ENCODE measurements around the gene APOBEC3G. TPM values are rescaled to one million over a fixed set of nuclear protein-coding genes. Genes with fewer than 3 reads are reported as not detected.
A peak's percentile ranks its signal among the peaks of the same experiment; 100 is the strongest.

Gene APOBEC3G
- total RNA-seq, 5 donors from 2014 or later (not counting 1 experiment from before 2014, with no cell fraction given) = 29.7 to 71.3 (median 62.7) TPM

DNA sequence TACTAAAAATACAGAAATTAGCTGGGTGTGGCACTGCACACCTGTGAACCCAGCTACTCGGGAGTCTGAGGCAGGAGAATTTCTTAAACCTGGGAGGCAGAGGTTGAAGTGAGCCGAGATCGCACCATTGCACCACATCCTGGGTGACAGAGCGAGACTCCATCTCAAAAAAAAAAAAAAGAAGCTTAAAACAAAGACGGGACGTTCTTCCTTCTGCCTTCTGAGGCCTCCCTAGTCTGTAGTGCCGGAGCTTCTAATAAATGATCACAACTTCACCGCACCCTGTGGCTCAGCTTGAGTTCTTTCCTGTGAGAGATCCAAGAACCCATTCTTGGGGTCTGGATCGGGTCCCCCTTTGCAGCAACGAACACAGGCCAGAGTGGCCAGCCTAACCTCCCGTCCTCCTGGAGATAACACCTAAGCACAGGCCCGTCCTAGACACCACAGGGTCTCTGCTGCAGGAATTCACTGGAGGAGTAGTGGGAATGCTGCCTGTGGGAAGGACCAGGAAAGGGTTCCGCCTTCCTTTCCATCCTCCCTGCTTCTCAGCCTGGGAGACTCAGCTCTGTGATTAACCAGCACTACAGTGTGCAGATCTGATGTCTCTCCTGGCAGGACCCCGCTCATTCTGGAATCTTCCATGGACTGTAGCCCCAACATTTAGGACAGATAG is 17.8 kb downstream of the APOBEC3G start:
- no peaks in the 10 kb centered on the region for H3K27me3 Mint-ChIP-seq
- H3K4me1 Mint-ChIP-seq = peaks cover 84 to 94% (median 92%) of the 10 kb centered on the region in 3 donors
- H3K9me3 Mint-ChIP-seq = no peaks in the 10 kb centered on the region
- CTCF ChIA-PET = interaction anchor here in 1 of 2 donors (0.6 to 1.4 kb wide), 8 partner anchors 14 to 814 kb away, joined by 3 to 8 read pairs (median 4); no protein-coding TSS in a partner anchor
- Histone ChIP-seq H3K27ac (ENCODE audit: low read length) (peak overlapping the region; percentile 74), H3K4me3 (ENCODE audit: control insufficient read depth in 1 of 2, extremely low read depth in 1 of 2, low read length in 1 of 2) (peak overlapping the region in 1 of 2 donors; percentile 11), H3K9me3 (no peaks in the 10 kb centered on the region), H3K36me3 (ENCODE audit: control insufficient read depth in 2 of 2, extremely low read depth in 1 of 2, insufficient read depth in 1 of 2, low read length in 1 of 2) (no peaks in the 10 kb centered on the region), H3K4me1 (ENCODE audit: control insufficient read depth in 1 of 2, extremely low read depth in 1 of 2, insufficient read depth in 2 of 2, low read length in 2 of 2) (peaks cover 32 to 99% of the 10 kb centered on the region in 2 experiments), H3K27me3 (replicated peaks in 1 of 2; ENCODE audit: control insufficient read depth in 2 of 2, extremely low read depth in 1 of 2, insufficient read depth in 2 of 2, low read length in 1 of 2) (no peaks in the 10 kb centered on the region)
- ATAC-seq (replicated peaks in 1 of 4) = peak in 1 of 4 experiments; percentile 16
- peak in 27 of 35 experiments; percentile 28 to 72 (median 42) for DNase-seq
- H3K36me3 Mint-ChIP-seq = no peaks in the 10 kb centered on the region
- H3K4me3 Mint-ChIP-seq = peak overlapping the region in 1 of 3 donors; percentile 41
- peak overlapping the region; percentile 88 to 91 for H3K27ac Mint-ChIP-seq
- 12% methylated on average over 5 of the region's 14 CpGs for WGBS (ENCODE audit: insufficient coverage)
- POLR2A ChIA-PET = interaction anchor here (0.5 to 0.7 kb wide), 8 partner anchors 20 to 1901 kb away, joined by 3 to 7 read pairs (median 4); no protein-coding TSS in a partner anchor

DNA sequence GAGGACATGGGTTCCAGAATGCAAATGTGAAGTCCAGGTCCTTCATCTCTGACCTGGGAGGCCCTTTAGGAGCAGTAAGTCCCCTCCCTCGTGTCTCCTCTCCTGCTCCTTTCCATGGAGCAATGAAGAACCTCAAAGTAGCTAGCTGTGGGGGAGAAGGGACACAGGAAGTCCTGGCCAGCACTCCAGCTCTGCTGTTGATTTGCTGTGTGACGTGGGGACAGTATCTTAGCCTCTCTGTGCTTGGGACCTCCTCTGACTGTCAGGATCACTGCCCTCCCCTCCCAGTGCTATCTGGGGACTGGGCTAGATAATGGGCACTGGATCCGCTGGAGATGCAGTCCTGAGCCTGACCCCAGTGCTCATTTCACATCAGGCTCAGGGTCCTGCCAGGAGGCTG is 18.9 kb downstream of the APOBEC3G start:
- H3K27ac Mint-ChIP-seq = peak overlapping the region; percentile 83 to 91
- peaks cover 84 to 92% (median 88%) of the 10 kb centered on the region in 3 donors for H3K4me1 Mint-ChIP-seq
- WGBS (ENCODE audit: insufficient coverage) = 83% methylated on average over 1 of the region's 3 CpGs
- peaks cover 21 to 96% of the 10 kb centered on the region in 2 experiments for H3K4me1 ChIP-seq (ENCODE audit: control insufficient read depth in 1 of 2, extremely low read depth in 1 of 2, insufficient read depth in 2 of 2, low read length in 2 of 2)
- DNase-seq (no peak), ATAC-seq (replicated peaks in 1 of 4) (no peak)
- no peaks in the 10 kb centered on the region for H3K36me3 Mint-ChIP-seq
- H3K9me3 Mint-ChIP-seq = no peaks in the 10 kb centered on the region
- CTCF ChIA-PET = no interaction called here
- POLR2A ChIA-PET = interaction anchor here in 1 of 2 donors (0.5 kb wide), 1 partner anchor 74 kb away, joined by 3 read pairs; no protein-coding TSS in a partner anchor
- no peaks in the 10 kb centered on the region for H3K27me3 Mint-ChIP-seq
- H3K36me3 ChIP-seq (ENCODE audit: control insufficient read depth in 2 of 2, extremely low read depth in 1 of 2, insufficient read depth in 1 of 2, low read length in 1 of 2) = no peaks in the 10 kb centered on the region
- H3K4me3 Mint-ChIP-seq = peak overlapping the region in 2 of 3 donors; percentile 41 to 45
- H3K4me3 ChIP-seq (ENCODE audit: control insufficient read depth in 1 of 2, extremely low read depth in 1 of 2, low read length in 1 of 2) = no peak overlapping the region
- no peaks in the 10 kb centered on the region for H3K9me3 ChIP-seq
- peak overlapping the region; percentile 95 for H3K27ac ChIP-seq (ENCODE audit: low read length)
- H3K27me3 ChIP-seq (replicated peaks in 1 of 2; ENCODE audit: control insufficient read depth in 2 of 2, extremely low read depth in 1 of 2, insufficient read depth in 2 of 2, low read length in 1 of 2) = no peaks in the 10 kb centered on the region

DNA sequence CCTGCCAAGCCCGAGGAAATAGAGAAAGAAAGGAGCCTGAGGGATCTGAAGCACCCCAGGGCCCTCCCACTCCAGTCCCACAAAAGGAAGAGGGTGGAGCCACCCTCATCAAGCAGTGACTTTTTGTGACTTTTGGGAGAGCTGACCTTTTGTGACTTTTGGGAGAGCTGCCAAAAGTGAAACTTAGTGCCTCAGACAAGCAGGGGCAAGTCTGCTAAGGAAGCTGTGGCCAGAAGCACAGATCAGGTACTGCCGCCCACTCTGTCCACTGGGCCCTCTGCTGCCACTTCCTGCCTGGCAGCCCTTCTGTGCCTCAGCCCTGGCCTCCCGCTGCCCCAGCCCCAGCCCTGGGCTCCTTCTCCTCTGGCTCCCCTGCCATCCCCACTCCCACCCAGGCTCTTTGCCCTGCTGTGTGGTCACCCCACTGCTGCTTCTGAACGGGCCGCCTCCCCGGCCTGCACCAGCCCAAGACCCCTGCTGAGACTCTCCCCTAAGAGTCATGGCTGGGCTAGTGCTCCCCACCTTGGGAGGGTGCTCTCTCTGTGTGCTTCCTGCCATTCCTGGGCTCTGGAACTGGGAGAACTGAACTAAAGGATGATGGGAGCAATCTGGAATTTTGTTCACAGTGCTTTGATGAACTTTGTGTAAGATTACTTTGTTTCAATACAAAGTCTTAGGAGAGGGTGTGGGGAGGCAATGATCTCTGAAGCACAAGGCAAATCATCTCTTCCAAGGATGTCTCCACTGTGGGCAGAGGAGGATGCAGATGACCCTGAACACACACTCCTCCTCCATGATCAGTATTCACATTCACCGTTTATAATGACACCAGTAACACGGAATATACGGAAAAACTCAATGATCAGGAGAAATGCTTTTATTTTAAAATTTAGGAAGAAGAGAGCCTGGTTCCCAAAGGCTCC is 20.3 kb downstream of the APOBEC3G start, which contains the start of gene APOBEC3H:
Gene APOBEC3H (plus strand): TSS at position 147 of the 923 bp plus-strand sequence. CDS start 3,035 bp downstream, outside the sequence.
- Mint-ChIP-seq H3K4me3 (peak within 1 kb of the TSS; percentile 36 to 64 (median 56)), H3K27ac (peak within 1 kb of the TSS; percentile 92 to 94), H3K9me3 (no peaks in the 10 kb centered on the region), H3K36me3 (no peaks in the 10 kb centered on the region), H3K4me1 (peaks cover 73 to 80% (median 74%) of the 10 kb centered on the region in 3 donors), H3K27me3 (no peaks in the 10 kb centered on the region)
- Histone ChIP-seq H3K36me3 (ENCODE audit: control insufficient read depth in 2 of 2, extremely low read depth in 1 of 2, insufficient read depth in 1 of 2, low read length in 1 of 2) (no peaks in the 10 kb centered on the region), H3K4me1 (ENCODE audit: control insufficient read depth in 1 of 2, extremely low read depth in 1 of 2, insufficient read depth in 2 of 2, low read length in 2 of 2) (peaks cover 17 to 82% of the 10 kb centered on the region in 2 experiments), H3K27me3 (replicated peaks in 1 of 2; ENCODE audit: control insufficient read depth in 2 of 2, extremely low read depth in 1 of 2, insufficient read depth in 2 of 2, low read length in 1 of 2) (no peaks in the 10 kb centered on the region), H3K9me3 (no peaks in the 10 kb centered on the region), H3K27ac (ENCODE audit: low read length) (peak within 1 kb of the TSS; percentile 95), H3K4me3 (ENCODE audit: control insufficient read depth in 1 of 2, extremely low read depth in 1 of 2, low read length in 1 of 2) (peak within 1 kb of the TSS in 1 of 2 donors; percentile 22)
- ChIA-PET POLR2A (interaction anchor here in 1 of 2 donors (1.2 kb wide), 1 partner anchor 17 kb away, joined by 3 read pairs; no protein-coding TSS in a partner anchor), CTCF (interaction anchor here in 1 of 2 donors (0.6 kb wide), 1 partner anchor 378 kb away, joined by 5 read pairs; no protein-coding TSS in a partner anchor)
- DNase-seq (peak in 2 of 35 experiments; percentile 20 to 69), ATAC-seq (replicated peaks in 1 of 4) (peak in 2 of 4 experiments; percentile 15 to 33)
- 34% methylated on average over 4 of the region's 9 CpGs for WGBS (ENCODE audit: insufficient coverage)

DNA sequence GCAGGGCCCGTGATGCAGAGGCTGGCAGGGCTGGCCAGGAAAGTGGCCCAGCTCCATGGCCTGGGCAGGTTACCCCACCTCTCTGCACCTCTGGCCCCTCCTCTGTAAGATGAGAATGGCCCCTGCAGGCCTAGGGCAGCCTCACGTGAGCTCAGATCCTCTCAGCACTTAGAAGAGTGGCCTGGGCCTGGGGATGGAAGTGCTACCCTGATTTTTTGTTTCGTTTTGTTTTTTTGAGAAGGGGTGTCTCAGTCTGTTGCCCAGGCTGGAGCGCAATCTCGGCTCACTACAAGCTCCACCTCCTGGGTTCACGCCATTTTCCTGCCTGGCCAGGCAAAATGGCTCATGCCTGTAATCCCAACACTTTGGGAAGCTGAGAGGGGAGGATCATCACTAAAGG is 21.0 kb downstream of the APOBEC3G start:
- DNase-seq (no peak), ATAC-seq (replicated peaks in 1 of 4) (no peak)
- Histone ChIP-seq H3K9me3 (no peaks in the 10 kb centered on the region), H3K27ac (ENCODE audit: low read length) (peak overlapping the region; percentile 95), H3K36me3 (ENCODE audit: control insufficient read depth in 2 of 2, extremely low read depth in 1 of 2, insufficient read depth in 1 of 2, low read length in 1 of 2) (no peaks in the 10 kb centered on the region), H3K4me3 (ENCODE audit: control insufficient read depth in 1 of 2, extremely low read depth in 1 of 2, low read length in 1 of 2) (no peak overlapping the region), H3K27me3 (replicated peaks in 1 of 2; ENCODE audit: control insufficient read depth in 2 of 2, extremely low read depth in 1 of 2, insufficient read depth in 2 of 2, low read length in 1 of 2) (no peaks in the 10 kb centered on the region), H3K4me1 (ENCODE audit: control insufficient read depth in 1 of 2, extremely low read depth in 1 of 2, insufficient read depth in 2 of 2, low read length in 2 of 2) (peaks cover 16 to 76% of the 10 kb centered on the region in 2 experiments)
- ChIA-PET CTCF (interaction anchor here in 1 of 2 donors (1.0 kb wide), 1 partner anchor 21 kb away, joined by 4 read pairs; no protein-coding TSS in a partner anchor), POLR2A (interaction anchor here in 1 of 2 donors (1.2 kb wide), 1 partner anchor 17 kb away, joined by 3 read pairs; no protein-coding TSS in a partner anchor)
- peak overlapping the region in 1 of 3 donors; percentile 56 for H3K4me3 Mint-ChIP-seq
- no peaks in the 10 kb centered on the region for H3K36me3 Mint-ChIP-seq
- H3K4me1 Mint-ChIP-seq = peaks cover 66 to 74% (median 67%) of the 10 kb centered on the region in 3 donors
- no peaks in the 10 kb centered on the region for H3K27me3 Mint-ChIP-seq
- H3K9me3 Mint-ChIP-seq = no peaks in the 10 kb centered on the region
- peak overlapping the region; percentile 92 to 94 for H3K27ac Mint-ChIP-seq
- WGBS (ENCODE audit: insufficient coverage) = 65% methylated on average over 3 of the region's 6 CpGs

- H3K27ac Mint-ChIP-seq = peak overlapping the region; percentile 84 to 94
- WGBS (ENCODE audit: insufficient coverage) = 72% methylated on average over 8 of the region's 8 CpGs
- peaks cover 16 to 71% of the 10 kb centered on the region in 2 experiments for H3K4me1 ChIP-seq (ENCODE audit: control insufficient read depth in 1 of 2, extremely low read depth in 1 of 2, insufficient read depth in 2 of 2, low read length in 2 of 2)
- no peaks in the 10 kb centered on the region for H3K27me3 Mint-ChIP-seq
- CTCF ChIA-PET = interaction anchor here in 1 of 2 donors (1.0 kb wide), 1 partner anchor 20 kb away, joined by 4 read pairs; no protein-coding TSS in a partner anchor
- ATAC-seq (replicated peaks in 1 of 4) (no peak), DNase-seq (no peak)
- POLR2A ChIA-PET = interaction anchor here in 1 of 2 donors (0.5 to 1.2 kb wide), 2 partner anchors 18 to 20 kb away, joined by 3 to 5 read pairs; no protein-coding TSS in a partner anchor
- H3K36me3 ChIP-seq (ENCODE audit: control insufficient read depth in 2 of 2, extremely low read depth in 1 of 2, insufficient read depth in 1 of 2, low read length in 1 of 2) = no peaks in the 10 kb centered on the region
- no peaks in the 10 kb centered on the region for H3K27me3 ChIP-seq (replicated peaks in 1 of 2; ENCODE audit: control insufficient read depth in 2 of 2, extremely low read depth in 1 of 2, insufficient read depth in 2 of 2, low read length in 1 of 2)
- no peaks in the 10 kb centered on the region for H3K9me3 ChIP-seq
- H3K4me1 Mint-ChIP-seq = peaks cover 64 to 70% (median 64%) of the 10 kb centered on the region in 3 donors
- H3K27ac ChIP-seq (ENCODE audit: low read length) = peak overlapping the region; percentile 95
- H3K9me3 Mint-ChIP-seq = no peaks in the 10 kb centered on the region
- no peaks in the 10 kb centered on the region for H3K36me3 Mint-ChIP-seq
- H3K4me3 Mint-ChIP-seq = peak overlapping the region in 1 of 3 donors; percentile 24
- no peak overlapping the region for H3K4me3 ChIP-seq (ENCODE audit: control insufficient read depth in 1 of 2, extremely low read depth in 1 of 2, low read length in 1 of 2)
Measured at GRCh38 chr22:39098576-39098975, 21.5 kb downstream of the APOBEC3G start.

All from T-cell (primary cell).